ENCODE measurements around the gene DOCK8.

The DOCK8 gene

DNA sequence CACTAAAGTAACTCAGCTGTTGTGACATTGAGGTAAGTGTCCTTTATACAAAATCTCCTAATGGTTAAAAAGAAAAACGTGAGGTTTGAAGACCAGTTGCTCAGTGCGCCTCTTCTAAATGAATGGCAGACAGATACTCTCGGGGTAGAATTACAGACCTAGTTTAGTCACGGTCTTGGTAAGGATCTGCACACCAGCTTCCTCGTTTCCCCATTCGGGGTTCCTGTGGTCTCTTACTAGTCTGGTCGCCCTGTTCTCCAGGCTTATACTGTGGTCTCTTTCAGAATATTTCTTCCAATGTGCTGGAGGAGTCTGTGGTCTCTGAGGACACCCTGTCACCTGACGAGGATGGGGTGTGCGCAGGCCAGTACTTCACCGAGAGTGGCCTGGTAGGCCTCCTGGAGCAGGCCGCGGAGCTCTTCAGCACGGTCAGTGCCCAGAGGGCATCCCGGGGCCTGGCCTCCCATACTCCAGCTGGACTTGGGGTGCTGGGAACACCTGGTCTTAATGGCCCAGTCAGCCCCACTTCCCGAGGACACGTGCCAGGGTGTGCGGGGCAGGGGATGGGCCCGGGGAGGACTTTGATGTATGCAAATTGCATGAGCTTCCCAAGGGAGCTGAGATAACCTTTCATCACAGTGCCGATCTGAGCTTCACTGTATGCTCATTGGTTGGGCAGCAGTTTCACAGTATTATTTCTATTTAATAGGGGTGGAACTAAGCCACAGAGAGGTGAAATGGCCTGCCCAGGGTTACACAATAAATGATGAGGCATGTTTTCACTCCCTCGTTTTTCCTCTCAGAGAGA is 224.5 kb downstream of the DOCK8 start:
- Mint-ChIP-seq H3K27me3 (ENCODE audit: low read depth) (peaks cover 3% of the 10 kb centered on the region), H3K9me3 (no peaks in the 10 kb centered on the region), H3K4me1 (peaks cover 41% of the 10 kb centered on the region), H3K36me3 (ENCODE audit: low read depth) (no peaks in the 10 kb centered on the region), H3K4me3 (no peak overlapping the region), H3K27ac (peak overlapping the region; percentile 33 to 89 (median 70))
- TF ChIP-seq, protein P1, sequence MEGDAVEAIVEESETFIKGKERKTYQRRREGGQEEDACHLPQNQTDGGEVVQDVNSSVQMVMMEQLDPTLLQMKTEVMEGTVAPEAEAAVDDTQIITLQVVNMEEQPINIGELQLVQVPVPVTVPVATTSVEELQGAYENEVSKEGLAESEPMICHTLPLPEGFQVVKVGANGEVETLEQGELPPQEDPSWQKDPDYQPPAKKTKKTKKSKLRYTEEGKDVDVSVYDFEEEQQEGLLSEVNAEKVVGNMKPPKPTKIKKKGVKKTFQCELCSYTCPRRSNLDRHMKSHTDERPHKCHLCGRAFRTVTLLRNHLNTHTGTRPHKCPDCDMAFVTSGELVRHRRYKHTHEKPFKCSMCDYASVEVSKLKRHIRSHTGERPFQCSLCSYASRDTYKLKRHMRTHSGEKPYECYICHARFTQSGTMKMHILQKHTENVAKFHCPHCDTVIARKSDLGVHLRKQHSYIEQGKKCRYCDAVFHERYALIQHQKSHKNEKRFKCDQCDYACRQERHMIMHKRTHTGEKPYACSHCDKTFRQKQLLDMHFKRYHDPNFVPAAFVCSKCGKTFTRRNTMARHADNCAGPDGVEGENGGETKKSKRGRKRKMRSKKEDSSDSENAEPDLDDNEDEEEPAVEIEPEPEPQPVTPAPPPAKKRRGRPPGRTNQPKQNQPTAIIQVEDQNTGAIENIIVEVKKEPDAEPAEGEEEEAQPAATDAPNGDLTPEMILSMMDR (IDR thresholded peaks at IDR 0.05; ENCODE audit: unreplicated experiment in 3 of 3) = no peak

DNA sequence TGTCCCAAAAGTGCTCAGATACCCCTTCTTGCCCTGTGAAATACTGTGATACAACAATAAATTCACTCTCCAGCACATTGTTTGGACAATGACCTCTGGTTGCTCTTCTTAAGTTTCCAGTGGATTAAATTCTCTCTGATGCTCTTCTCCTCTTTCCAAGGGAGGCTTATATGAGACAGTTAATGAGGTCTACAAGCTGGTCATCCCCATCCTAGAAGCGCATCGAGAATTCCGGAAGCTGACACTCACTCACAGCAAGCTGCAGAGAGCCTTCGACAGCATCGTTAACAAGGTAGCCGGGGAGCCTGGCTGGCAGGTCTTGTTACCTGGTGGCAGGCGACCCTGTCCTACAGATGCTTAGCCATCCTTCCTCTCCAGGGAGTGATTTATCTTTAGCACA is 226.5 kb downstream of the DOCK8 start:
- TF ChIP-seq, protein P1 (IDR thresholded peaks at IDR 0.05; ENCODE audit: unreplicated experiment in 3 of 3) = no peak
- peaks cover 53% of the 10 kb centered on the region for H3K4me1 Mint-ChIP-seq
- peak overlapping the region in 1 of 3 experiments; percentile 32 for H3K4me3 Mint-ChIP-seq
- H3K36me3 Mint-ChIP-seq (ENCODE audit: low read depth) = no peaks in the 10 kb centered on the region
- H3K27ac Mint-ChIP-seq = peak overlapping the region; percentile 19 to 47 (median 26)
- no peaks in the 10 kb centered on the region for H3K9me3 Mint-ChIP-seq
- peaks cover 3% of the 10 kb centered on the region for H3K27me3 Mint-ChIP-seq (ENCODE audit: low read depth)

DNA sequence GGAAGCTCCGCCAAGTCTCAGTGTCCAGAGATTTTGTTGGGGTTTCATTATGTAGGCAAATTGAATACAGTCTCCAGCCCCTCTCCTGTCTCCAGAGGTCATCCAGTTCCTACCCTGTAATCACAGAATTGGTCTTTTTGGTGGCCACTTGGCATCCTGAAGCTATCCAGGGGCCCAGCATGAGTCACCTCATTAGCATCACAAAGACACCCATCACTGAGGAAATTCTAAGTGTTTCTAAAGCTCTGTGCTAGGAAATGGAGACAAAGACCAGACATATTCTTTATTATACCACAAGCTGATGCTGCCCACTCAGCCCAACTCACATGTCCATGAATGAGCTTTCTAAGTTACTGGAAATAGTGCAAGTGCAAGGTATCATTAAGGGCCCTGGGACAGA is 229.9 kb downstream of the DOCK8 start:
- Mint-ChIP-seq H3K27ac (peak overlapping the region; percentile 72 to 95 (median 91)), H3K4me1 (peaks cover 27% of the 10 kb centered on the region), H3K4me3 (no peak overlapping the region), H3K36me3 (ENCODE audit: low read depth) (no peaks in the 10 kb centered on the region), H3K27me3 (ENCODE audit: low read depth) (peaks cover 3% of the 10 kb centered on the region), H3K9me3 (peaks cover 2% of the 10 kb centered on the region)
- TF ChIP-seq, protein P1 (IDR thresholded peaks at IDR 0.05; ENCODE audit: unreplicated experiment in 3 of 3) = no peak

DNA sequence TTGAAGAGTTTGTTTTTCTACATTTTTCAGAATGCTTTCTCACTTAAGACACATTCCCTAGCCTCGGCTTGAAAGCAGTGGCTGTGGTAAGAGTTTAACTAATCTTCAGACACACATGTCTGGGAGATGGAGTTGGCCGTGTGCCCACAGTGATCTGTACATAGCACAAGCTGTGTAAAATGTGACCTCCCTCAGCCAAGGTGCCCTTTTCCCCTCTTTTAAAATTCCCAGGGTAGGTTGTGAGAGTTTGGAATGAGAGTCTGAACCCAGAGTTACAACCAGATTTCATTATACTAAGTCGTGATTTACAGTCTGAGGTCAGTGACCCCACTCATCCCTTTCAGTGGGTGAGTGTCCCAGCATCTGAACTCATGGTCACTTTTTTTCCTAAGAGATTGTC is 230.4 kb downstream of the DOCK8 start:
- Mint-ChIP-seq H3K27me3 (ENCODE audit: low read depth) (peaks cover 3% of the 10 kb centered on the region), H3K36me3 (ENCODE audit: low read depth) (no peaks in the 10 kb centered on the region), H3K4me1 (peaks cover 26% of the 10 kb centered on the region), H3K27ac (peak overlapping the region; percentile 72 to 95 (median 91)), H3K9me3 (peaks cover 2% of the 10 kb centered on the region), H3K4me3 (no peak overlapping the region)
- TF ChIP-seq, protein P1 (IDR thresholded peaks at IDR 0.05; ENCODE audit: unreplicated experiment in 3 of 3) = no peak

DNA sequence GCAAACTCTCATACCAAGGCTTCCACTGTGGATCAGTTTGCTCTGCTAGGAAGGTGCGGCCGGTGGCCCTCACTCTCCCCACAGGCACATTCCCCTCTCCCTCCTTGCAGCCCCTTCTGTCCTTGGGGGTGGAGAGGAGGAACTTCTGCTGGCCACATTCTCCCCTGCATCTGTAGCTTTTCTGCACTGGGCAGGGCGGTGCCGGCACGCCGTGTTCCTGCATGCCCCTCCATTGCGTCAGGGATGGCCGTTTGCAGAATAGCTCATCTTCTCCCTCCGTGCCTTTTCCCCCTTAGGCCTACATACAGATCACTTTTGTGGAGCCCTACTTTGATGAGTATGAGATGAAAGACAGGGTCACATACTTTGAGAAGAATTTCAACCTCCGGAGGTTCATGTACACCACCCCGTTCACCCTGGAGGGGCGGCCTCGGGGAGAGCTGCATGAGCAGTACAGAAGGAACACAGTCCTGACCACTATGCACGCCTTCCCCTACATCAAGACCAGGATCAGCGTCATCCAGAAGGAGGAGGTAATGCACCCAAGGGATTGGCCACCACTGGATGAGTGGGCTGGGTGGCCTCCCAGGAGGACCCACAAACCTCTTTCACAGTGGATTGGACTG is 231.5 kb downstream of the DOCK8 start:
- TF ChIP-seq, protein P1 (IDR thresholded peaks at IDR 0.05; ENCODE audit: unreplicated experiment in 3 of 3) = no peak
- Mint-ChIP-seq H3K27me3 (ENCODE audit: low read depth) (peaks cover 3% of the 10 kb centered on the region), H3K27ac (peak overlapping the region in 2 of 3 experiments; percentile 72 to 95), H3K4me1 (peaks cover 14% of the 10 kb centered on the region), H3K4me3 (no peak overlapping the region), H3K9me3 (peaks cover 2% of the 10 kb centered on the region), H3K36me3 (ENCODE audit: low read depth) (no peaks in the 10 kb centered on the region)
